Measurements from ENCODE around the gene CEBPB.
"Not testable (repeated sequence)": the region's sequence is repeated elsewhere in the genome, so short reads cannot be mapped to it uniquely, and the experiment has no call there.

CEBPB gene

DNA sequence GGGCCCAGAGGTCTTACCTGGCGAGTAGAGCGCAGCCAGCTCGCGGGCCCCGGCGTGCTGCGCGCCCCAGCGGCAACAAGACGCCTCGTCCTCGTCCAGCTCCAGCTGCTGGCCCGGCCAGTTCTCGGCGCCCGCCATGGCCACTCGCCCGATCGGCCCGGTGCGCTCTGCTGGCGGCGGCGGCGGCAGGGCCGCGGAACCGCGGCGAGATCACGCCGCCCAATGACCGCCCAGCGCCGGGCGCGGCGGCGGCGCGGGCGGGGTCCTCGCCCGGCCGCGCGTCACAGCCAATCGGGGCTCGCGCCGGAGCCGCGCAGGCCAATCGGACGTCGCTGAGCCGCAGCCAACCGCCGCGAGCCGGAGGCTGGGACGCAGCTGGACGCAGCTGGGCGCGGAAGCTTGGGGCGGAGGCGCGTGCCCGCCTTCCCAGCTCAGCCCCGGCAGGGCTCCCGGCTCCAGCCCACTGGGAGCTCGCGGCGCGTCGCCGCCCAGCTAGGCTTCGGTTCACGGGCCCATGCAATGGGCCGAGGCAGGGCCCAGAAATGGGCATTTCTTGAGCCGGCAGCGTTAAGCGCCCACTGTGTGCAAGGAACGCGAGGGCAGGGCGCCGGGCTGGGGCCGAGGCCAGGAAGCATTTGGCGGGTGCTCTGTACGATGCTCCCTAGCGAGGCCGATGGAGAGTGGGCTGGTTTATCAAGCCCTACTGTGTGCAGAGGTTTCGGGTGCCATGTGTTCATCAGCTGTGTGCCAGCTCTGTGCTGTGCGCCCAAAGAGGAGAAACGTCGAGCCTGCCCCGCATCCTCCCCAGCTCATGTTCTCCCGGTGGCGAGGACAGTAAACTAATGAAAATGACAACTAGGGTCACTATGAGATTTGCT, 36.9 kb upstream of the CEBPB start, which contains the start of gene PEDS1:
Gene PEDS1 (minus strand): TSS at position 224 of the 878 bp plus-strand sequence. CDS start 86 bp downstream, at position 138.
- TF ChIP-seq CTCF (IDR thresholded peaks at IDR 0.05; ENCODE audit: extremely low read depth, missing control alignments) = no peak

GRCh38 chr20:50161494-50161893, 29.1 kb upstream of the CEBPB start:
- DNase-seq (ENCODE audit: low spot score) = not testable (repeated sequence)

More for the DNA sequence above, 36.9 kb upstream of the CEBPB start, which contains the start of gene PEDS1:
- DNase-seq (ENCODE audit: low spot score) = peak; percentile 100

DNA sequence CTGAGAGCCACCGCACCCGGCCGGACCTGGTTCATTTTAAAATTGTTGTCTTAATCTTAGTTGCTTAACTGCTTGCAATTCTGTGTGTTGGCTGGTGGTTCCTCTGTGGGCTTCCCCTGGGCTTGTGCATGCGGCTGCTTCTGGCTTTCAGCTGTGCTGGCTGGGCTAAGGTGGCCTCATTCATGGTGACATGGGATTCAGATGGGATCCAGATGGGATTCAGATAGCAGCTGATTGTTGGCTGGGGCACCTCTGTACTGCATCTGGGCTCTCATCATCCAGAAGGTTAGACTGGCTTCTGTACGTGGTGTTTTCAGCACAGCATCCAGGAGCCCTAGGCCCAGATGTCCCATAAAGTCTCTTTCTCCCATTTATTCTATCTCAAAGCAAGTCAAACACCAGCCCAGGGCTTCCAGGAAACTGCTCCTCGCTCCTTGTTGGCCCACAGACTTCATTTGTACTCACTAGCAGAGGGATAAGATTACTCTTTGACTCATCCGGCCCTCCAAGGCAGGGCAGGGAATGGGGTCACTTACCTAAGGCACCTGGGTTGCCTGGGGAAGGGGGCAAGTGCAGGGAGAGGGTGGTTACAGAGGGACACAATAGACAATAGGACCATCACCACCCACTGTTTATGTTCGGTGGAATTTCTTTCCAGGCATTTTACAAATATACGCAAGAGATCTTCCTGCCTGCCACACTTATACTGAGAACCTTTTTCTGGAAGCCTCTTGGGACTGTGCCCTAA, 26.9 kb upstream of the CEBPB start:
- TF ChIP-seq CTCF (IDR thresholded peaks at IDR 0.05; ENCODE audit: extremely low read depth, missing control alignments) = no peak
- DNase-seq (ENCODE audit: low spot score) = no peak

DNA sequence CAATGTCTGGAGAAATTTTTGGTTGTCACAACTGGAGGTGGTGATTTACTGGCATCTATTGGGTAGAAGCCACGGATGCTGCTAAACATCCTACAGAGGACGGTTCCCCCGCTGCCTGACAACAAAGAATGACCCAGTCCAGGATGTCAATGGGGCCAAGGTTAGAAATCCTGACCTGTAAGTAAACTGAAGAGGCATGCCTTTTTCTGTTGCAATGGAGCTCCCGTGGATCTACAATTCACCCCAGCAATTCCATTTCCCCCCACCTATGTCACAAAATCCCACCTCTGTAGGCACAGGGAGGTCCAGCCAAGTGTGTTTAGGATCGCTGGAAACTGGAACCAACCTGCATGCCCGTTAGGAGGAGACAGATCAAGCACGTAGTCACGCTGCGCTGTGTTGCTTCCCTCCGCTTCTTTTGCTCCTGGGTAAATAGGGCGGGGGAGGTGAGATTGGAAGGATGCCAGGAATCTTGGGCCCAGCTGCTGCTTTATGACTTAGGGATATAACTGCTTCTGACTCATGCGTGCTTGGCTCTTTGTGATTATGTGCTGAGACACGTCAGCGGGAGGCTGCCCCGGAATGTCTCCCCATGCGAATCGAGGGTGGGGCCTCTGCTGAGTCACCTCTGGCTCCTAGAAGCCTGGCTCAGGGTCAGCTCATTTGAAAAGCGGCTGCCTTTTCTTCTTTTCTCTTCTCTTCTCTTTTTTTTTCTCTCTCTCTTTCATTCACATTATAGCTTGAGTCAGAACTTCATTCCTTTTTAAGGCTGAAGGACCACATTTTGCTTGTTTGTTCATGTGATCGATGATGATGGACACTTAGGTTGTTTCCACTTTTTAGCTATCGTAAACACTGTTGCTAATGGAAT, 24.7 kb upstream of the CEBPB start:
- DNase-seq (ENCODE audit: low spot score) = peak; percentile 88
- no peak for TF ChIP-seq CTCF (IDR thresholded peaks at IDR 0.05; ENCODE audit: extremely low read depth, missing control alignments)

DNA sequence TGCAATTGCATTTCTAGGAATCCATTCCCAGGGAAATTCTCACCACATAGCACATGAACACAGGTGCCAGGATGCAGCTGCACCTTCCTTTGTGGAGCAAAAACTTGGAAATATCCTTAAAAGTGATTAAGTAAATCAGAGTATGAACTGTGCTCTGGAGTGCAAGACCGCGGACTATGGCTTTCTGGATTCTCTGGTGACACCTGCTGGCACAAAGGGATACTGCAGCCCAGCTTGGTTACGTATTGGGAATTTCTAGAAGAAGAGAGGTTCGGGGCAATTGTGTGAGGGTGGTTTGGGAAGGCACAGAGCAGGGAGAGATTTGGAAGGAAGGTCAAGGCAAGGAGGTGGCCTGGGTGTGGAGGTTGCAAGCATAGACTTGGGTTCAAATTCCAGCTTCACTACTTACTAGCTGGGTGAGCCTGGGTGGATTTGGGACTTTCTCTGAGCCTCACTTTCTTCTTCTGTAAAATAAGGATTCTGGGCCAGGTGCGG, 21.3 kb upstream of the CEBPB start:
- TF ChIP-seq CTCF (IDR thresholded peaks at IDR 0.05; ENCODE audit: extremely low read depth, missing control alignments) = peak; percentile 79

GRCh38 chr20:50170549-50171220, 19.9 kb upstream of the CEBPB start:
- DNase-seq (ENCODE audit: low spot score) = no peak

More for the DNA sequence above, 21.3 kb upstream of the CEBPB start:
- peak; percentile 74 for DNase-seq (ENCODE audit: low spot score)

More at GRCh38 chr20:50170549-50171220, 19.9 kb upstream of the CEBPB start:
- TF ChIP-seq CTCF (IDR thresholded peaks at IDR 0.05; ENCODE audit: extremely low read depth, missing control alignments) = no peak
